IPS-20b (cell line): Measurements from ENCODE around the gene MVB12B.

Source experiments
- H3K27ac ChIP-seq: one replicate; pipeline ENCODE4 v1.5.1; 2013; ENCODE audit warnings: low read length
- H3K27me3 ChIP-seq: 2 replicates; pipeline ENCODE4 v1.6.1; 2013; ENCODE audit warnings: mild to moderate bottlenecking, low read length, inconsistent platforms; ENCODE audit not compliant: insufficient read depth
- H3K36me3 ChIP-seq: 2 replicates; pipeline ENCODE4 v1.6.1; 2013; ENCODE audit warnings: low read depth, mild to moderate bottlenecking, inconsistent platforms, low read length, moderate library complexity; ENCODE audit not compliant: insufficient read depth
- H3K4me1 ChIP-seq: 2 replicates; pipeline ENCODE4 v1.6.1; 2013; ENCODE audit warnings: mild to moderate bottlenecking, control low read depth, inconsistent platforms, low read length, moderate library complexity; ENCODE audit not compliant: insufficient read depth
- H3K4me3 ChIP-seq: 2 replicates; pipeline ENCODE4 v1.5.1; 2013; ENCODE audit warnings: mild to moderate bottlenecking, low read length, inconsistent platforms
- H3K9ac ChIP-seq: 2 replicates; pipeline ENCODE4 v1.6.1; 2013; ENCODE audit warnings: low read depth, mild to moderate bottlenecking, inconsistent platforms, low read length, moderate library complexity
- H3K9me3 ChIP-seq: 2 replicates; pipeline ENCODE4 v1.6.1; 2013; ENCODE audit warnings: mild to moderate bottlenecking, low read depth, low read length, inconsistent platforms; ENCODE audit not compliant: insufficient read depth

The MVB12B gene

DNA sequence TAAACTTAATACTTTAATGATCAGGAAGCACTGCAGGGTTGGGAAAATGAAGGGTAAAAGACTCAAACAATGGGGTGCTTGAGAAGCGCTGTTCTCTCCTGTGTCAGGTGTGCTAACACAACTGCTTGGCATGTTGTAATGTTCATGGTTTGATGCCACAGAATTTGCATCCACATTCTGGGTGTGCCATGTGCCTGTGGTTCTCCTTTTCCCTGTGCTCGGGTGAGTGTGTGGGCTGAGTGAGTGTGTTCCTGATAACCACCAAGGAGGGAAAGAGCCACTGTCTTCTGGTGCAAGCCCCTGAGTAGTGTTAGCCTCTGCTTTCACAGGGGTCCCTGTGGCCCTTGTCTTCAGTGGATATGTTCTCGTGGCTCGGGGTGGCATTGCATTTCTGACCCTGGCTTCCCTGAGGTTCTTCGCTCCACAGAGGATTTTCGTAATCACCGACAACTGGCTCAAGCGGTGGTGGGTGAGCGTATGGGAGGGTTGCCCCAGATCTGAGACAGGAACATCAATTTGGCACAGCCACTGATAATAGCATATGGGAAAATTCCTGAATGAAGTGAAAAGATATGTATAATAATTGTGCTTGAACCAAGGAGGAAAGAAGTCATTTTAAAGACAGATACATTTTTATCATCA, 102.0 kb downstream of the MVB12B start:
- Histone ChIP-seq H3K9me3 (no peaks in the 10 kb centered on the region), H3K4me1 (peaks cover 4% of the 10 kb centered on the region), H3K27me3 (no peaks in the 10 kb centered on the region), H3K36me3 (no peaks in the 10 kb centered on the region), H3K9ac (no peak overlapping the region), H3K27ac (no peak overlapping the region), H3K4me3 (no peak overlapping the region)

DNA sequence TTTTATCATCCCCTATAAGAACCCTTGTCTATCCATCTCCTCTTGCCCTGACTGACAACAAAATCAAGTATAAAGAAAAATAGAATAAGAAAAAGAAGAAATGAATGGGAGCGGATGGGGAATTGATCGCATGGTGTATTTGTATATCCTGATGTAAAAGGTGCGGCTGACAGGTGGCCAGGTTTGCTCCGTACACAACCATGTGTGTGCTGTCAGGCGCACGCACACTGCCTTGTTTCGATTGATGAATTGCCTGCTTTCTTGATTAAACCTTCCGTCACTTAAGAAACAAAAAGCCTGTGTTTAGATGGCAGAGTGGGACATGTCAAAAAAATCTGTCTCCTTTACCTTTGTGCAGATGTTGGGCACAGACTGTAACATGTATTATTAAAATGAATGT, 102.6 kb downstream of the MVB12B start:
- Histone ChIP-seq H3K27me3 (no peaks in the 10 kb centered on the region), H3K9me3 (no peaks in the 10 kb centered on the region), H3K36me3 (no peaks in the 10 kb centered on the region), H3K27ac (no peak overlapping the region), H3K4me1 (peaks cover 3% of the 10 kb centered on the region; the same call in 1 of the 2 replicates), H3K9ac (no peak overlapping the region), H3K4me3 (no peak overlapping the region)

DNA sequence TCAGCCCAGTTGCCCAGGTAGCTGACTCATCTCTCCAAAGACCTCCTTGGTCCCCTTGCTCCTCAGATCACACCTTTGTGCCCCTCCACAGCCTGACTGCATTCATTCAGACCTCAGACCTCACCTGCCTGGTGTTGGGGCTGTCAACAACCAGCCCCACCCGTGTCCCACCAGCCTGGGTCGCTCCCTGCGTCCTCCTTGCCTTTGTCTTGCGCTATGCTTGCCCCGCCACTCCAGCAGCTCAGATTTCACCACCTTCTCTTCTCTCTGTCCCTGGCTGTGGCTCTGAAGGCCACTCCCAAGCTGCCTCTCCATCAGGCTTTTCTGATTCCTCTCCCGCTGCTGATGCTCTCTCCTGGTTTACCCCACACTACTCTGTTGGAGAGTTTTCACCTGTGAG, 103.5 kb downstream of the MVB12B start:
- Histone ChIP-seq H3K27ac (no peak overlapping the region), H3K4me3 (no peak overlapping the region), H3K4me1 (peaks cover 3% of the 10 kb centered on the region; the same call in 1 of the 2 replicates), H3K36me3 (no peaks in the 10 kb centered on the region), H3K9me3 (no peaks in the 10 kb centered on the region), H3K27me3 (no peaks in the 10 kb centered on the region), H3K9ac (no peak overlapping the region)

DNA sequence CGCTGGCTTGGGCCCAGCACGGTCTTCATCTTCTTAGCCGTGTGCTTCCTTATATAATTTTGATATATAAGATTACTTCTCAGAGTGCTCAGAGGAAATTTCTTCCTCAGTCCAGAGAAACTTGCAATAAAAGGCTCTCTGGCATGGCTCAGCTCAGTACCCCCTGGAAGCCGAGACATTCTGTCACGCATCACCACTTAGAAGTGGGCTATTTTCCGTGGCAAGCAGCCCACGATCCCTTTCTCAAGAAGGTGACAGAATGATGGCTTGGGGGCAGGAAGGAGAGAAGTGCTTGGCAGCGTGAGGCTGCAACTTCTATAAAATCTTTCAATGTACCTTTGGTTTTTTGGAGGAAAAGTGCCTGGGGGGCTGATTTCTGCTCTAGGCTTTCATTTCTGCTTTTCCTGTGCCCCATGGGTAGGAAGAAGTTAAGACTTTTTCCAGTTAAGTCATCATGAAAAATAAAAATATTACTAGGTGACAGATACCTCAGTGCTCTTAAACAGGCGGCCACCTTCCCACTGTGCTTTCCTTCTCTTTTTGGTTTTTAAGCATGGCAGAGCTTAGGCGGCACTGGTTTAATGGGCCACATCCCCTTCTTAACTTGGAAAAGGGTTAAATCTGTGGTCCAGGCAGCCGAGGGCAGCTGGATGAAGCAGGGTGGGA, 104.6 kb downstream of the MVB12B start:
- no peak overlapping the region for H3K9ac ChIP-seq
- H3K4me3 ChIP-seq, result no peak overlapping the region
- no peaks in the 10 kb centered on the region for H3K27me3 ChIP-seq
- no peak overlapping the region for H3K27ac ChIP-seq
- H3K36me3 ChIP-seq, result no peaks in the 10 kb centered on the region
- peaks cover 3% of the 10 kb centered on the region; the same call in 1 of the 2 replicates for H3K4me1 ChIP-seq
- no peaks in the 10 kb centered on the region for H3K9me3 ChIP-seq

DNA sequence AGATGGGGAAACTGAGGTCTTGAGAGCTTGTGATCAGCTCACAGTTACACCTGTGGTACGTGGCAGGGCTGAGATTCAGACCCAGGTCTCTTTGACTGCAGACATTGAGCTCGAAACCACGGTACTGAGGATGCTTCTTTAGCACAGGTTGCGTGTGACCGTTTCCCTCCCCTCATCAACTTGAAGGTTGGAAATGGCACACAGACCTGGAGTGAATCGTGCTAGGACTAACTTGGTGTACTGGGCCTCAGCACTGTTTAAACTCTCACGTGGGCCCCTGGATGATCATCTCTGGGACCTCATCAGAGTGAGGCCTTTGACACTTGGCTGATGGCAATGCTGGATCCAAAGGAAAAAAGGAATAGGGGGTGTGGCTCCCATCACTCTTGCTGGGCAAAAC, 106.0 kb downstream of the MVB12B start:
- H3K27ac ChIP-seq, result no peak overlapping the region
- H3K9me3 ChIP-seq, result no peaks in the 10 kb centered on the region
- H3K4me1 ChIP-seq, result peaks cover 3% of the 10 kb centered on the region; the same call in 1 of the 2 replicates
- H3K9ac ChIP-seq, result no peak overlapping the region
- H3K36me3 ChIP-seq, result no peaks in the 10 kb centered on the region
- H3K4me3 ChIP-seq, result no peak overlapping the region
- H3K27me3 ChIP-seq, result no peaks in the 10 kb centered on the region

DNA sequence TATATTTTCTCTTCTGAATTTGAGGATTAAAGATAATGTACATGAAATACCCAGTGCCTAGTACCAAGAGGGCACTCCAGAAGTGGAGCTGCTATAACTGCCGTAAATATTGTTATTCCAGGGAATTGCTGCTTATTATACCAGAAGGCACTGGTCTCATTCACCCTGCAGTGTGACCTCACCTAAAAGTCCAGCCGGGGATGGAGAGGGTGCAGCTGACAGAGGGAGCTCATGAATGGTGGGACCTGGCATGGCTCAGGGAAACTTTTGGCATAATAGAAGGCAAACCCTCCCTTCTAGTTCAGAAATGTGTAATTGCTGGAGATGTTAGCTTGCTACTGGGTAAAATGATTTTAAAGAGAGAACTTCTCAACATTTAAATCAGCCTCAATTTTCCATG, 108.5 kb downstream of the MVB12B start:
- H3K27ac ChIP-seq, result no peak overlapping the region
- no peaks in the 10 kb centered on the region for H3K36me3 ChIP-seq
- H3K4me3 ChIP-seq, result no peak overlapping the region
- no peaks in the 10 kb centered on the region for H3K27me3 ChIP-seq
- no peaks in the 10 kb centered on the region for H3K9me3 ChIP-seq
- no peak overlapping the region for H3K9ac ChIP-seq
- peaks cover 1% of the 10 kb centered on the region; the same call in 1 of the 2 replicates for H3K4me1 ChIP-seq

DNA sequence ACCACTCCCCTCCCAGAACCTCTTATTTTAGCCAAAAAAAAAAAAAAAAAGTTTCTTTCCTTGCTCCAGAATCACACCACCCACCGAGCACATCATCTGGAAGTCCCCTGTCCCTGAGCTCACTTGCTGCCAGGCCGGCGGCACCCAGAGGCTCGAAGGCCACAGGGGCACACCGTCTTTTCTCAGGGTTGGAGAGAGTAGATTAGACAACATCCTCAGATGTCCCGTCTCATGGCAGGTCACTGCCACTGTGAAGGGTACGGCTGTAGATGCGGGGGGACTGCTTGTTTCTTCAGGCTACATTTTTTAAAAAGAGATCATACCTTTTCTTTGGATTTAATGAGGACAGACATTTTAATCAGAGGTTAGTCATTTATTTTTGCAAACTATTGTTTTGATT, 109.0 kb downstream of the MVB12B start:
- Histone ChIP-seq H3K36me3 (no peaks in the 10 kb centered on the region), H3K9ac (no peak overlapping the region), H3K27ac (no peak overlapping the region), H3K9me3 (no peaks in the 10 kb centered on the region), H3K4me1 (no peaks in the 10 kb centered on the region; the same call in 1 of the 2 replicates), H3K27me3 (no peaks in the 10 kb centered on the region), H3K4me3 (no peak overlapping the region)

DNA sequence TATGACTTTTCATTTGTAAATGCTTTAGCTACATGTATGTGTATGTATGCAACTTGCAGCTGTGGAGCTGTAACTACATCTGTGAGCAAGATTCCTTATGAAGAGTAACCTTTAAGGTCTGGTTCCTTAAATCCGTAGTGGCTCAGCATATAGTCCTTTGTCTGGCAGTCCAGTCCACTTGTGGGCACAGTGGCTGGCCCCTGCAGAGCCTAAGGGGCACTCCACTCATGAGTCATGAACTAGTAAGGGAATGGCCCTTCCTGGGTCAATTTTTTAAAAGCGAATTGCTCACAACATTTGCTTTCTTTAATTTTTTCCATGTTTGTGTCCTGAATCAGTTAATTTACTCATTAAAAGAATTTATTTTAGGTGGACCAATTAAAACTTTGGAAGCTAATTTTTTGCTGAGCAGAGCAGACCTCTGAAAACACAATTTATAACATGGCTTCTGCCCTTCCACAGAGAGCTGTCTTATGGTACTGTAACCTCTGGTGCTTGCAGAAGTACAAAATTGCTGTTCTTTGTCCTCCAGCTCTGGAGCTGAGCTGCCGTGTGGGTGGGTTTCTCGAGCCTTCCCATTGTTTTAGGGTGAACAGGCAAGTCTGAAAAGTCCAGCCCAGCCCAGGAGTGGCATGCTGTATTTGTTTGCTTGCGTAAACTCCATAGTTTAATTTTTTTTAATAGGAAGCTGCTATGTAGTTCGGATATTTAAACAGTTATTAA, 110.1 kb downstream of the MVB12B start:
- H3K9ac ChIP-seq, result no peak overlapping the region
- H3K27ac ChIP-seq, result no peak overlapping the region
- no peaks in the 10 kb centered on the region for H3K9me3 ChIP-seq

DNA sequence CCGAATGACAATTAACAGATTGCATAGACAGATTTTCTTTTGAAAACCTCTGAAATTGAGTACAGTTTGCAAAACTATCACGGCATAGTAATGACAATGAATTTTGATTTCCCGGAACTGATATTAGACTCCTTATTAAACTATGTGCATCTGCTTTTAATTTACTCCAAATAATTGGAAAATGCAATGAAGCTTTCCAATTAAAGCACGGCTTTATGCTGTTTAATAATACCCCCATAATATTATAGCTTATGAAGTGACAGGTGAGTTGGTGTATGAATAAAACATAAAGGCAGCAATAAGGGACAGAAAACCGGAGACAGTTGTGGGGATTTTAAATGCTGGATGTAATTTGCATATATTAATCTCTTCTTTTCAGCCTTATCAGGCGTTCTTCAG, 110.6 kb downstream of the MVB12B start:
- H3K4me3 ChIP-seq, result no peak overlapping the region
- no peaks in the 10 kb centered on the region for H3K27me3 ChIP-seq
- H3K27ac ChIP-seq, result no peak overlapping the region
- no peaks in the 10 kb centered on the region for H3K9me3 ChIP-seq
- peaks cover 9% of the 10 kb centered on the region; the same call in 1 of the 2 replicates for H3K4me1 ChIP-seq
- H3K36me3 ChIP-seq, result no peaks in the 10 kb centered on the region
- no peak overlapping the region for H3K9ac ChIP-seq

More for the DNA sequence above, 110.1 kb downstream of the MVB12B start:
- Histone ChIP-seq H3K4me3 (no peak overlapping the region), H3K27me3 (no peaks in the 10 kb centered on the region), H3K36me3 (no peaks in the 10 kb centered on the region), H3K4me1 (peaks cover 9% of the 10 kb centered on the region; the same call in 1 of the 2 replicates)

DNA sequence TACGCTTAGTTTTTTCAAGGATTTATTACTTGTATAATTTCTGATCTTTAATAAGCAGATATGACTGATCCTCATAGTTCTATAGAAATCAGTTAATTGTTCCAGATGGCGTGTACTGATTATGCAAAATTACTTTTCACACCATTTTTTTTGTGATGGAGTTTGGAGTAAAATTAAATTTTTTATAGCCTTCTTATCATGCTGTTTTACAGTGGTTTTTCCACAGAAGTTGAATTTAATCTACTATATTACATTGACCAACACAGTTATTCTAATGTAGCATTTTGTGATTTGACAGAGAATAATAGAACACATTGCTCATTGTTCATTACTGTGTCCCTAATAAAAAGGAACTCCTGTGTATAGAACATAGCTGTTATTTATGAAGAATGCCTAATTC, 111.1 kb downstream of the MVB12B start:
- peaks cover 9% of the 10 kb centered on the region; the same call in 1 of the 2 replicates for H3K4me1 ChIP-seq
- H3K27ac ChIP-seq, result no peak overlapping the region
- no peak overlapping the region for H3K4me3 ChIP-seq
- no peaks in the 10 kb centered on the region for H3K27me3 ChIP-seq
- H3K9ac ChIP-seq, result no peak overlapping the region
- no peaks in the 10 kb centered on the region for H3K36me3 ChIP-seq
- H3K9me3 ChIP-seq, result no peaks in the 10 kb centered on the region

DNA sequence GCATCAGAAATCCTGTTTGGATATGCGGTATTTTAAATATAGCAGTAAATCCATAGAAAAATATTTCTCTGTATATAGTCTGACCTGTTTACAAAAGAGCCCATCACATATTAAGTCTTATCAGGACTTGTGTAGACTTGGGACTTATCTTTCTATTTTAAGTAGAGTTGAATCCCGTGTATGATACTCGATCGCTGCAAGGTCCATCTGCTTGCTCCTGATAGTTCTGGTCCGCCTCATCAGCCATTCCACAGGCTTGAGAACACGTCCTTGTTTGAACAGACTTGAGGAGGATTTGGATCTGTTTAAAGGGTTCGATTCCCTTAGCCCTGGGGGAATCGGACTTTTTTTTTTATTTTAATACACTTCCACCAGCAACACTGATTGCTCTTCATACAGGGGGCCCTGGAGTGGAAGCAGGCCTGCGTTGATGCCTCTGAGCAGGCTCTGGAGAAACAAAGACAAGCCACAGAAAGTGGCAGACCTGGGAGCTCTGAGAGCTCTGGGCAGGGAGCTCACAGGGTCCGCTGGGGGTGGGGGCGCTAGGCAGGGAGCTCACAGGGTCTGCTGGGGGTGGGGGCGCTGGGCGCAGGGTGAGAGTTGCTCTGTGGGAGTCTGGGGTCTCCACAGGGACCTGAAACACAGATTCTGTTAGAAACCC, 112.2 kb downstream of the MVB12B start:
- H3K36me3 ChIP-seq, result no peaks in the 10 kb centered on the region
- no peaks in the 10 kb centered on the region for H3K27me3 ChIP-seq
- no peaks in the 10 kb centered on the region for H3K9me3 ChIP-seq
- no peak overlapping the region for H3K4me3 ChIP-seq
- no peak overlapping the region for H3K9ac ChIP-seq
- peaks cover 9% of the 10 kb centered on the region; the same call in 1 of the 2 replicates for H3K4me1 ChIP-seq
- H3K27ac ChIP-seq, result no peak overlapping the region
